22Rv1 (cell line): ENCODE results near the gene NMBR.

Experiments
- CTCF ChIP-seq: fragments of 450-650 bp; IDR thresholded peaks from 2 replicates; pipeline ENCODE4 v1.5.1; 2017; ENCODE audit warnings: mild to moderate bottlenecking
- ZFX ChIP-seq: fragments of 450-650 bp; IDR thresholded peaks from 2 replicates; pipeline ENCODE4 v1.6.1; 2017; ENCODE audit warnings: antibody characterized with exemption, borderline replicate concordance

DNA sequence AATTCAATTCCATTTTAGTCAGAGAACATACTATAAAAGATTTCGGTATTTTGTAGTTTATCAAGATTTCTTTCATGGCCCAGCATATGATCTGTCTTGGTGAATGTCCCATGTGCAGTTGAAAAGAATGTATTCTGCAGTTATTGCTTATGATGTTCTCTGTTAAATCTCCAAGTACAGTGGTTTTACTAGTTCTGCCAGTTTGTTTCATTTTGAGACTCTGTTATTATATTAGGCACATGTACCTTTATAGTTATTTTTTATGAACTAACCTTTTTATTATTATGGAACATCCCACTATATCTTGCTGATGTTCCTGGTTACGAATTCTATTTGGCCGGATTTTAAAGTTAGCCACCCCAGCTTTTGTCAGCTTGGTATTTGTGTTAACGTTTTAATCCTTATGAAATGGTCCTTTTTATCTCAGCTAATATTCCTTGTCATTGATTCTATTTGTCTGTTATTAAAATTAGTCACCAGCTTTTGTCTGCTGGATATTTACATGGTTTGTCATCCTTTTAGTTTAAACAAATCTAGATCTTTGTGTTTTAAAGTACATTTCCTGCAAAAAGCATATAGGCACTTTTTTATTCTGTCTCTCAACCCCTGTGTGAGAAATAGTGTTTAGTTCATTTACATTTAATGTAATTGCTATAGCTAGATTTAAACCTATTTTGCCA lies 49.1 kb upstream of the NMBR start:
- TF ChIP-seq CTCF (no peak), ZFX (no peak)
